Measurements from ENCODE around the gene RNU11. TPM values are rescaled to one million over a fixed set of nuclear protein-coding genes. Genes with fewer than 3 reads are reported as not detected.
"Not testable (repeated sequence)": the region's sequence is repeated elsewhere in the genome, so short reads cannot be mapped to it uniquely, and the experiment has no call there.

Gene RNU11
- total RNA-seq, 2 experiments from 2014 or later = not detected

DNA sequence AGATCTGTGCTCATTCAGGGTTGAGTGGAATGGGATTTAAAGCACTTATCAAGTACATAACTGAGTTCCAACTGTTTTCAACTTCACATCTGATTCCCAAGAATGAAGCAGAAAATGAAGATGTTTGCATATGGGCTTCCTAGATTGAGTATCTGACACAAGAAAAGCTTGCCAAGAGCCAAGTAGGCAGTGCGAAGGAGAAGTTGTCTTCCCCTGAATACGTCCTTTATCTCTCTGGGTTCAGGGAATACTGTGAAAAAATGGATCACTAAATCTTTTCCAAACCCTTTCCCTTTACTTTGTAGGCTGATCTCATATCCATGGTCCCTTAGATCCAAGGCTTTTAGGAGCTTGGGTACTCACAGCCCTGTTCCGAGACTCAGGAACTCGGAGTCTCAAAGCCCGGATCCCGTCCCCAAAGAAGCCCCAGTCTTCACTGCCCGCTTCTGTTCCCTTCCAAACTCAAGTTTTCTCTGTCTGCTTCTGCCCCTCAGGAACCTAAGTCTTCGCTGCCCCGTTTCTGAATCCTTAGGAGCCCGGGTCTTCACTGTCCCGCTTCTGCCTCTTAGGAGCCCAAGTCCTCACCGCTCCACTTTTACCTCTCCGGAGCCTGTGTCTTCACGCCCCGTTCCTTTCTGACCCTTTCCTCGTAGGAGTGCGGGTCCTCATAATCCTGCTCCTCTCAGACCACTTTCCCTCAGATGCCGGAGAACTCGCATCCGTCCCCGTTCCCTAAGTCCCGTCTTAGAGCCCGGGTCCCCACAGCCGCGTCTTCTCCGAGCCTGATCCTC is 6.1 kb upstream of the RNU11 start:
- ATAC-seq = peak; percentile 18
- H3K4me1 Mint-ChIP-seq = peaks cover 45% of the 10 kb centered on the region
- no peaks in the 10 kb centered on the region for H3K9me3 Mint-ChIP-seq (ENCODE audit: low read depth)
- peak overlapping the region; percentile 98 for H3K4me3 Mint-ChIP-seq
- no peak for DNase-seq
- intact Hi-C loops (cut with DNase I, micrococcal nuclease) = loop anchor here (2.0 to 10.0 kb wide), 8 partner anchors 123 to 1320 kb away; partner anchors contain the start of genes ATP5IF1 (in 1 of the 2), EYA3 (in 1 of the 2), PHACTR4 (in 1 of the 2) and STX12 (in 1 of the 2)
- H3K27me3 Mint-ChIP-seq = no peaks in the 10 kb centered on the region
- peaks cover 5% of the 10 kb centered on the region for H3K36me3 Mint-ChIP-seq (ENCODE audit: low read depth)
- H3K27ac Mint-ChIP-seq = peak overlapping the region; percentile 97
- CTCF ChIA-PET = interaction anchor here (0.7 to 2.6 kb wide), 6 partner anchors 26 to 142 kb away, joined by 3 to 24 read pairs (median 4); partner anchors contain the start of genes GMEB1 and YTHDF2
- POLR2A ChIA-PET = interaction anchor here (0.6 to 2.5 kb wide), 13 partner anchors 17 to 540 kb away, joined by 3 to 35 read pairs (median 4); partner anchors contain the start of genes GMEB1, RCC1, SRSF4 and YTHDF2

DNA sequence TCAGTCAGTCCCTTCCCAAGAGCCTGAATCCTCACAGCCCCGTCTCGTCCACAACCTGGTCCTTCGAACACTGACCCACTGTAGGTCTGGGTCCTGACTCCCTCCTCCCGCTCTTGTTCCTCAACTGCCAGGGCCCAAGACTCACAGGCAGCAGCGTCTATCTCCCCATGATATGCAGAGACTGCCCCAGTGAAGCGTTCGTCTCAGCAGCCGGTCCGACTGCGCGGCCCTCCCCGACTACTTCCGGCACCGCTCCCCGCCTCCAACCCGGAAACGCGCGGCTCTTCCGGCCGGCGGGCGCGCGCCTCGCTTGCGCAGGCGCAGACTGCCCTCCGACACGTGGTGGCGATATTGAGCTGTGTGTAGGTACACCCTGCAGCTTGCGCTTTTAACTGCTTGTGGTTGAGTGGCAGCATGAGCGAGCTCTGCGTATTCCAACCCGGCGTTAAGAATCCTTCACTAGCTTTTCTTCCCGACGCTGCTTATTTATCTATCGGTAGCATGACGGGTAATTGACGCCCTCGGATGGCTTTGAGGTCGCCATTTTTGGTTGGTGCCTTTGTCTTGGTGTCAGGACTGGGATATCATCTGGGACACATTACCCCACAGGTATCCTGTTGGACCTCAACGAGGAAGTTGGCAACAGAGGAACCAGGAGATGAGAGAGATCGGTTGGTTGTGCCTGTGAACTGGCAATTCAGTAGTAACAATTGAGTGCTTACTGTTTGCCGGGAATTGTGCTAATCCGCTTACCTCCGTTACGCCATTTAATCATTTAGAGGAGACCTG is 5.4 kb upstream of the RNU11 start, which contains the start of gene TAF12:
Gene TAF12 (minus strand): TSS at position 221 of the 789 bp plus-strand sequence. CDS start 20,986 bp downstream, outside the sequence.
- Mint-ChIP-seq H3K27me3 (no peaks in the 10 kb centered on the region), H3K4me1 (peaks cover 50% of the 10 kb centered on the region), H3K36me3 (ENCODE audit: low read depth) (peaks cover 5% of the 10 kb centered on the region), H3K9me3 (ENCODE audit: low read depth) (no peaks in the 10 kb centered on the region), H3K27ac (peak within 1 kb of the TSS; percentile 97), H3K4me3 (peak within 1 kb of the TSS; percentile 98)
- peak; percentile 81 for ATAC-seq
- ChIA-PET CTCF (interaction anchor here (0.7 to 2.6 kb wide), 5 partner anchors 25 to 234 kb away, joined by 3 to 24 read pairs (median 3); partner anchors contain the start of genes GMEB1 and YTHDF2), POLR2A (interaction anchor here (0.6 to 2.5 kb wide), 16 partner anchors 18 to 539 kb away, joined by 3 to 35 read pairs (median 4); partner anchors contain the start of genes ATP5IF1, GMEB1, SRSF4 and YTHDF2)
- DNase-seq = peak; percentile 95
- intact Hi-C loops (cut with DNase I, micrococcal nuclease) = loop anchor here (1.0 to 10.0 kb wide), 17 partner anchors 26 to 1321 kb away; partner anchors contain the start of genes YTHDF2 (in 2 of the 2), ATP5IF1 (in 1 of the 2), EPB41 (in 1 of the 2) and EYA3 (in 1 of the 2)

DNA sequence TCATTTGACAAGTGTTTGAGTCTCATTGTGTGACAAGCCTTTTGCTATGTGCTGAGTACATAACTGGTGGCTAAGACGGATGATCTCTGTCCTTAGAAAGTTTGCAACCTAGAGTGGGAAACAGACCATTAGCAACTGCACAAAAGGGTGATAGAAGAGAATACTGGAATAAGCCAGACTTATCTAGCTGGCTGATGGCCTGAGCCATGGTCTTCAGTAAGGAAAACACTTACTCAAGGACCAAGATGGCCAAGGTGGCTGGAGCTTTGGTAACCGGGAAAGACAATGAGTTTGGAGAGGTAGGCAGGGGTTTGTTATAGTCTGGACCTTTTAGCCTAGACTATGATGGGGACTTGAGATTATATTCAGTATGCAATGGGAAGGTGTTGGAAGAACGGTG is 3.9 kb upstream of the RNU11 start:
- ATAC-seq = no peak
- ChIA-PET POLR2A (interaction anchor here (0.5 to 2.5 kb wide), 11 partner anchors 12 to 535 kb away, joined by 3 to 35 read pairs (median 4); partner anchors contain the start of genes ATP5IF1 and GMEB1), CTCF (interaction anchor here (0.9 to 2.6 kb wide), 2 partner anchors 92 to 135 kb away, joined by 3 to 24 read pairs; partner anchors contain the start of gene YTHDF2)
- H3K36me3 Mint-ChIP-seq (ENCODE audit: low read depth) = peaks cover 7% of the 10 kb centered on the region
- no peaks in the 10 kb centered on the region for H3K27me3 Mint-ChIP-seq
- intact Hi-C loops (cut with DNase I, micrococcal nuclease) = loop anchor here (5.0 to 10.0 kb wide), 3 partner anchors 233 to 1322 kb away; partner anchors contain the start of genes EYA3 (in 1 of the 2) and TMEM222 (in 1 of the 2)
- H3K4me1 Mint-ChIP-seq = peaks cover 60% of the 10 kb centered on the region
- peak overlapping the region; percentile 97 for H3K27ac Mint-ChIP-seq
- no peaks in the 10 kb centered on the region for H3K9me3 Mint-ChIP-seq (ENCODE audit: low read depth)
- DNase-seq = no peak
- H3K4me3 Mint-ChIP-seq = peak overlapping the region; percentile 98

DNA sequence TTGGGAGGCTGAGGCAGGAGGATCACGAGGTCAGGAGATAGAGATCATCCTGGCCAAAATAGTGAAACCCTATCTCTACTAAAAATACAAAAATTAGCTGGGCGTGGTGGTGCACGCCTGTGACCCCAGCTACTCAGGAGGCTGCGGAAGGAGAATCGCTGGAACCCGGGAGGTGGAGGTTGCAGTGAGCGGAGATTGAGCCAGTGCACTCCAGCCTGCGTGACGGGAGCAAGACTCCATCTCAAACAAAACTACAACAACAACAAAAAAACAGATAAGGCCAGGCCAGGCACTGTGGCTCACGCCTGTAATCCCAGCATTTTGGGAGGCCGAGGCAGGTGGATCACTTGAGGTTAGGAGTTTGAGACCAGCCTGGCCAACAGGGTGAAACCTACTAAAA is 3.0 kb upstream of the RNU11 start:
- H3K27ac Mint-ChIP-seq; H3K9me3 Mint-ChIP-seq (ENCODE audit: low read depth); ATAC-seq; H3K27me3 Mint-ChIP-seq; CTCF ChIA-PET; H3K36me3 Mint-ChIP-seq (ENCODE audit: low read depth); DNase-seq; H3K4me3 Mint-ChIP-seq: not testable (repeated sequence)
- H3K4me1 Mint-ChIP-seq = peaks cover 52% of the 10 kb centered on the region
- POLR2A ChIA-PET = interaction anchor here (0.6 kb wide), 1 partner anchor 24 kb away, joined by 6 read pairs; no protein-coding TSS in a partner anchor
- intact Hi-C loops (cut with DNase I, micrococcal nuclease) = loop anchor here (5.0 to 10.0 kb wide), 3 partner anchors 398 to 813 kb away; partner anchors contain the start of genes EYA3 (in 1 of the 2) and PPP1R8 (in 1 of the 2)

- CTCF ChIA-PET = no interaction called here
- POLR2A ChIA-PET = interaction anchor here (0.6 to 0.8 kb wide), 2 partner anchors 65 to 139 kb away, joined by 3 to 5 read pairs; no protein-coding TSS in a partner anchor
- intact Hi-C loops (cut with DNase I, micrococcal nuclease) = loop anchor here (5.0 to 10.0 kb wide), 3 partner anchors 399 to 814 kb away; partner anchors contain the start of genes EYA3 (in 1 of the 2) and PPP1R8 (in 1 of the 2)
- H3K36me3 Mint-ChIP-seq (ENCODE audit: low read depth) = peaks cover 4% of the 10 kb centered on the region
- no peaks in the 10 kb centered on the region for H3K27me3 Mint-ChIP-seq
- ATAC-seq = no peak
- no peak overlapping the region for H3K4me3 Mint-ChIP-seq
- DNase-seq = no peak
- peak overlapping the region; percentile 78 for H3K27ac Mint-ChIP-seq
- H3K9me3 Mint-ChIP-seq (ENCODE audit: low read depth) = no peaks in the 10 kb centered on the region
- peaks cover 46% of the 10 kb centered on the region for H3K4me1 Mint-ChIP-seq
Observed at GRCh38 chr1:28646040-28646439, 2.4 kb upstream of the RNU11 start.

- ATAC-seq (peak; percentile 83), DNase-seq (peak; percentile 95)
- no peaks in the 10 kb centered on the region for H3K27me3 Mint-ChIP-seq
- H3K4me3 Mint-ChIP-seq = peak overlapping the region; percentile 83
- no peaks in the 10 kb centered on the region for H3K9me3 Mint-ChIP-seq (ENCODE audit: low read depth)
- H3K36me3 Mint-ChIP-seq (ENCODE audit: low read depth) = peaks cover 4% of the 10 kb centered on the region
- CTCF ChIA-PET = interaction anchor here (0.6 to 1.2 kb wide), 4 partner anchors 21 to 402 kb away, joined by 3 to 4 read pairs (median 3); partner anchors contain the start of gene GMEB1
- POLR2A ChIA-PET = interaction anchor here (0.5 to 2.8 kb wide), 45 partner anchors 7 to 1122 kb away, joined by 3 to 96 read pairs (median 6); partner anchors contain the start of genes ATP5IF1, EPB41, GMEB1 and MED18
- H3K4me1 Mint-ChIP-seq = peaks cover 34% of the 10 kb centered on the region
- peak overlapping the region; percentile 100 for H3K27ac Mint-ChIP-seq
- intact Hi-C loops (cut with DNase I, micrococcal nuclease) = loop anchor here (1.0 to 10.0 kb wide), 12 partner anchors 20 to 816 kb away; partner anchors contain the start of genes GMEB1 (in 2 of the 2), YTHDF2 (in 2 of the 2), EYA3 (in 1 of the 2) and PPP1R8 (in 1 of the 2)
Observed at GRCh38 chr1:28648008-28648473, 359 bp upstream of the RNU11 start.

DNA sequence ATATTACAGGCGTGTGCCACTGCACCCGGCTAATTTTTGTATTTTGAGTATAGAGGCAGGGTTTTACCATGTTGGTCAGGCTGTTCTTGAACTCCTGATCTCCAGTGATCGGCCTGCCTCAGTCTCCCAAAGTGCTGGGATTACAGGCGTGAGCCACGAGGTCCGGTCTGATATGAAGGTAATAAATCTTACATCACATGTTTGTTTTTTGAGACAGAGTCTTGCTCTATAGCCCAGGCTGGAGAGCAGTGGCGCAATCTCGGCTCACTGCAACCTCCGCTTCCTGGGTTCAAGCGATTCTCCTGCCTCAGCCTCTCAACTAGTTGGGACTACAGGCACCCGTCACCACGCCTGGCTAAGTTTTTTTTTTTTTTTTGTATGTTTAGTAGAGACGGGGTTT is 4.7 kb downstream of the RNU11 start:
- H3K27ac Mint-ChIP-seq; DNase-seq; intact Hi-C loops (cut with DNase I, micrococcal nuclease); H3K9me3 Mint-ChIP-seq (ENCODE audit: low read depth); POLR2A ChIA-PET; H3K36me3 Mint-ChIP-seq (ENCODE audit: low read depth); H3K4me3 Mint-ChIP-seq; ATAC-seq; H3K27me3 Mint-ChIP-seq; H3K4me1 Mint-ChIP-seq; CTCF ChIA-PET: not testable (repeated sequence)

GRCh38 chr1:28653870-28654269 is 5.5 kb downstream of the RNU11 start:
- DNase-seq; H3K27ac Mint-ChIP-seq; H3K4me1 Mint-ChIP-seq; H3K4me3 Mint-ChIP-seq; POLR2A ChIA-PET; ATAC-seq; H3K9me3 Mint-ChIP-seq (ENCODE audit: low read depth); H3K36me3 Mint-ChIP-seq (ENCODE audit: low read depth); intact Hi-C loops (cut with DNase I, micrococcal nuclease); CTCF ChIA-PET; H3K27me3 Mint-ChIP-seq: not testable (repeated sequence)

DNA sequence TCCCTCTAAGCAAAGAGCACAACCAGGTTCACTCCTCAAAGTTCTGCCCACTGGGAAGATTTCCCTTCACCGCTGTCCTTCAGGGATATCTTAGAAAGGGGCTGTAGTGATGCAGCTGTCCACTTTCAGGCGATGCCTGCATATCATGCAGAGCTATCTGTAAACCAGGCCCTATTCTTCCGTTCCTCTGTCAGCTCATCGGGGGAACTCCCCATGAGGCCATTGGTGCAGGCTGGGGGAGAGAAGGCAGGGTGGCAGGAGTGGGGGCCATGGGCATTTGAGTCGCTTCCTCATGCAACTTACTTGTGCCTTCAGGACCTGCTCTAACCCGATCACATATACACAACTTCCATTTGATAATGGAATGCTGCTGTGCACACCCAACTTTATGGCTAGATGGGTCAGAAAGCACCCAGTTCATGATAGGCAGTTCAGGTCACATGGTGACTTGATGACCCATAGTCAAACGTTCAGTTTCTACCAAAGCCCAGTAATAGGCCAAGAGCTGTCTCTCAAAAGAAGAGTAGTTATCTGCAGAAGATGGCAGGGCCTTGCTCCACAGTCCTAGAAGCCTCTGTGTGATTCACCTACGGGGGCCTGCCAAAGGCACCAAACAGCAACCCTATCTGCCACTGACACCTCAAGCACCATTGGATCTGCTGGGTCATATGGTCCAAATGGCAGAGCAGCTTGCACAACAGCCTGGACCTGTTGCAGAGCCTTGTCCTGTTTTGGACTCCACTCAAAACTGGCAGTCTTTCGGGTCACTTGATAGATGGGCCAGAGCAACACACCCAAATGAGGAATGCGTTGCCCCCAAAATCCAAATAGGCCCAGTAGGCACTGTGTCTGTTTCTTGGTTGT is 7.3 kb downstream of the RNU11 start:
- POLR2A ChIA-PET = interaction anchor here (0.6 to 0.7 kb wide), 2 partner anchors 11 to 76 kb away, joined by 3 read pairs; no protein-coding TSS in a partner anchor
- not testable (repeated sequence) for H3K9me3 Mint-ChIP-seq (ENCODE audit: low read depth)

More for the DNA sequence above, 7.3 kb downstream of the RNU11 start:
- H3K27me3 Mint-ChIP-seq; H3K36me3 Mint-ChIP-seq (ENCODE audit: low read depth); DNase-seq; intact Hi-C loops (cut with DNase I, micrococcal nuclease); H3K4me1 Mint-ChIP-seq; H3K27ac Mint-ChIP-seq; ATAC-seq; H3K4me3 Mint-ChIP-seq: not testable (repeated sequence)
- CTCF ChIA-PET = interaction anchor here (1.0 kb wide), 1 partner anchor 20 kb away, joined by 3 read pairs; no protein-coding TSS in a partner anchor

Measured in activated CD4-positive, alpha-beta T cell treated with anti-CD3 and anti-CD28 coated beads for 36 hours (primary cell).